C4-2B (cell line): ENCODE measurements around the gene PRODH.
"Not testable (repeated sequence)": the region's sequence is repeated elsewhere in the genome, so short reads cannot be mapped to it uniquely, and the experiment has no call there.

Experiments used
- CTCF ChIP-seq: fragments of 450-650 bp; conservative IDR thresholded peaks from 2 replicates; pipeline ENCODE4 v1.5.1; 2017; ENCODE audit warnings: mild to moderate bottlenecking
- ZFX ChIP-seq: fragments of 450-650 bp; IDR thresholded peaks from 2 replicates; pipeline ENCODE4 v1.6.1; 2017

DNA sequence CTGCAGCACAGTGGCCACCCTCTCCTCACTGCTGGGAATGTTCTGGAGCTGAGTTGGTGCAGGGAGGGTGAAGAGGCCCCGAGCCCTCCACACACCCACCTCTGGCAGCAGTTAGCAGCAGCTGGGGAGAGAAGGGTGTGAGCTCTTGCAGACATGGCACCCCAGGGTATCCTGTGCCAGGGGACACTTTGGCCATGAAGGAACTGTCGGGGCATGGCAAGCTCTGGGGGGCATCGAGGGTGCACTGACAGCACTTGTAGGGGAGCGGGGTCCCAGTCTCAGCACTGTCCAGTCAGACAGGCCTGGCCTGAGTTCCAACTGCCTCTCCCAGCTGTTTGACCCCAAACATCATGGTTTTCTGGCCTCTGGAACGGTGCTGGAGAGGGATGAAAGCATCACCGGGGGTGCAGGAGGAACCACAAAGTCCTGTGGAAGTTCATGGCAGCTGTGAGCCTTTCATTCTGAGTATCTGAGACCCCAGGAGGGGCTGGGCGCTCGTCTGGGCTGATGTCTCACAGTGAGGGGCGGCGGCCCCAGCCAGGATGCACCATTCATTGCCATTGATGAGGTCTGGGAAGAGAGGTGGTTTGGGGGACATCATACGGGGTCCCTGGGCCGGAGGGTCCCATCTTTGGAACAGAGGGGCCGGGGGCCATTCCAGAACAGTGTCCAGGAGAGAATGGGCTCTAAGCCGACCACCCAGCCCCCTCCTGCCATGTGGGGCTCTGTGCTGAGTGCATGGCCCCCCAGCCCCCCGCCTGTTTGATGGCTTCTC lies 20.2 kb upstream of the PRODH start:
- TF ChIP-seq CTCF, ZFX: not testable (repeated sequence)
